Measurements from ENCODE around the gene ARF1. TPM values are rescaled to one million over a fixed set of nuclear protein-coding genes. Genes with fewer than 3 reads are reported as not detected.

ARF1 gene
- total RNA-seq, 4 donors from 2014 or later = 284 to 385 (median 362) TPM

- no peaks in the 10 kb centered on the region for H3K36me3 ChIP-seq
- H3K4me3 ChIP-seq = no peak overlapping the region
- no peak overlapping the region for H3K27ac ChIP-seq
- WGBS = 83% methylated on average over 6 of the region's 6 CpGs
- H3K27me3 ChIP-seq = peaks cover 7% of the 10 kb centered on the region
- DNase-seq (ENCODE audit: low spot score in 2 of 2) = peak in 1 of 2 donors; percentile 77
- peaks cover 4% of the 10 kb centered on the region for H3K4me1 ChIP-seq
- TF ChIP-seq POLR2A (IDR thresholded peaks at IDR 0.05) (no peak), EP300 (IDR thresholded peaks at IDR 0.05) (no peak), CTCF (IDR thresholded peaks at IDR 0.05) (no peak), POLR2AphosphoS5 (IDR thresholded peaks at IDR 0.05) (no peak)
- no peaks in the 10 kb centered on the region for H3K9me3 ChIP-seq
Observed at GRCh38 chr1:228048659-228049298, 33.7 kb upstream of the ARF1 start.

- Histone ChIP-seq H3K9me3 (no peaks in the 10 kb centered on the region), H3K27ac (no peak overlapping the region), H3K4me3 (no peak overlapping the region), H3K36me3 (no peaks in the 10 kb centered on the region), H3K4me1 (no peaks in the 10 kb centered on the region), H3K27me3 (peaks cover 7% of the 10 kb centered on the region)
- peak in 1 of 2 donors; percentile 76 for DNase-seq (ENCODE audit: low spot score in 2 of 2)
- WGBS = 93% methylated on average over 29 of the region's 30 CpGs
- no peak for TF ChIP-seq EP300 (IDR thresholded peaks at IDR 0.05)
- no peak for TF ChIP-seq CTCF (IDR thresholded peaks at IDR 0.05)
- no peak for TF ChIP-seq POLR2AphosphoS5 (IDR thresholded peaks at IDR 0.05)
- TF ChIP-seq POLR2A (IDR thresholded peaks at IDR 0.05) = no peak
Observed at GRCh38 chr1:228050571-228051231, 31.8 kb upstream of the ARF1 start.

GRCh38 chr1:228058172-228058948 is 24.1 kb upstream of the ARF1 start:
- 76% methylated on average over 12 of the region's 18 CpGs for WGBS
- H3K4me1 ChIP-seq = peaks cover 20% of the 10 kb centered on the region
- no peak overlapping the region for H3K27ac ChIP-seq
- peak in 1 of 2 donors; percentile 55 for DNase-seq (ENCODE audit: low spot score in 2 of 2)
- H3K4me3 ChIP-seq = no peak overlapping the region
- H3K36me3 ChIP-seq = no peaks in the 10 kb centered on the region
- peaks cover 56% of the 10 kb centered on the region for H3K27me3 ChIP-seq
- no peak for TF ChIP-seq CTCF (IDR thresholded peaks at IDR 0.05)
- H3K9me3 ChIP-seq = no peaks in the 10 kb centered on the region

GRCh38 chr1:228058949-228059633 is 23.4 kb upstream of the ARF1 start:
- TF ChIP-seq POLR2AphosphoS5 (IDR thresholded peaks at IDR 0.05) (no peak), EP300 (IDR thresholded peaks at IDR 0.05) (no peak), CTCF (IDR thresholded peaks at IDR 0.05) (no peak), POLR2A (IDR thresholded peaks at IDR 0.05) (no peak)
- H3K27ac ChIP-seq = no peak overlapping the region
- H3K27me3 ChIP-seq = peaks cover 63% of the 10 kb centered on the region
- no peaks in the 10 kb centered on the region for H3K9me3 ChIP-seq
- peak; percentile 67 to 77 for DNase-seq (ENCODE audit: low spot score in 2 of 2)
- no peaks in the 10 kb centered on the region for H3K36me3 ChIP-seq
- H3K4me3 ChIP-seq = peak overlapping the region; percentile 41
- H3K4me1 ChIP-seq = peaks cover 20% of the 10 kb centered on the region
- WGBS = 19% methylated on average over 33 of the region's 66 CpGs

Data from suprapubic skin (tissue), 4 donors.